HCT116 (cell line): ENCODE measurements around the gene TM9SF2.

Source experiments
- POLR2A ChIP-seq: IDR thresholded peaks from 2 replicates; pipeline ENCODE4 v1.7.0; 2011; ENCODE audit warnings: borderline replicate concordance; ENCODE audit not compliant: insufficient read depth, insufficient read length; ENCODE audit errors: extremely low read depth
- POLR2AphosphoS5 ChIP-seq: IDR thresholded peaks from 2 replicates; pipeline ENCODE4 v1.6.1; 2011; ENCODE audit warnings: mild to moderate bottlenecking, low read depth, low read length, moderate library complexity

DNA sequence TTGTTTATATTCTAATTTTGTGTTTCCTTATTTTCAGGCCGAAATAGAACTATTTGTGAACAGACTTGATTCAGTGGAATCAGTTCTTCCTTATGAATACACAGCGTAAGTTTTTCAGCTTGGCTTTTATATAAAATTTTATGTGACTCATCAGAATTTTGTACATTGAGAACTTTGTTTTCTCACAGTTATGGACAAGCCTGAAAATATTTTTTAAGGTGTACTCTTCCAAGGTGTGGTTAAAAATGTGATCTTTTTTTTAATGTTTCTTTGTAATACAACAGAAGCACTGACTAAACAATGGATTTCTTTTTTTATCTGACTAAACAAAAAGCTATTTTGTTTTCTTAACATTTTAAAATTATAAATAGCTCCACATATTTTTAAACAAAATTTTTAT is 16.3 kb downstream of the TM9SF2 start:
- TF ChIP-seq POLR2AphosphoS5, result no peak
- no peak for TF ChIP-seq POLR2A
